Small intestine (tissue), 7 donors: ENCODE measurements around the gene EMID1. TPM values are rescaled to one million over a fixed set of nuclear protein-coding genes. Genes with fewer than 3 reads are reported as not detected.

ENCODE experiments used
- DNase-seq, 2 donors: peaks; one replicate each; pipeline versions ENCODE4 v3.0.0 to v3.0.0-alpha.2; 2013
- FAIRE-seq: peaks from 2 replicates; lab custom pipeline; 2012; peaks lifted over from hg19 to GRCh38; lab: Jason Lieb, UNC
- H3K27ac ChIP-seq, 3 donors: one replicate each; pipeline ENCODE4 v1.5.1; 2013; ENCODE audit warnings: low read length in 2 of 3, mild to moderate bottlenecking in 2 of 3, control low read depth in 1 of 3, inconsistent platforms in 1 of 3, low read depth in 1 of 3, moderate library complexity in 1 of 3
- H3K27me3 ChIP-seq, 3 donors: one replicate each; pipeline ENCODE4 v1.6.1; 2013; ENCODE audit warnings: low read length in 3 of 3, inconsistent platforms in 1 of 3; ENCODE audit not compliant: control insufficient read depth in 3 of 3, insufficient read depth in 3 of 3
- H3K36me3 ChIP-seq, 3 donors: one replicate each; pipeline ENCODE4 v1.6.1; 2013; ENCODE audit warnings: low read length in 3 of 3, inconsistent platforms in 1 of 3, low read depth in 1 of 3, mild to moderate bottlenecking in 1 of 3, moderate library complexity in 1 of 3; ENCODE audit not compliant: control insufficient read depth in 3 of 3, insufficient read depth in 2 of 3
- H3K4me1 ChIP-seq, 3 donors: one replicate each; pipeline ENCODE4 v1.6.1; 2013; ENCODE audit warnings: low read length in 2 of 3, inconsistent platforms in 1 of 3, low read depth in 1 of 3, mild to moderate bottlenecking in 1 of 3, moderate library complexity in 1 of 3; ENCODE audit not compliant: control insufficient read depth in 3 of 3, insufficient read depth in 2 of 3
- H3K4me3 ChIP-seq, 3 donors: one replicate each; pipeline ENCODE4 v1.5.1; 2013; ENCODE audit warnings: low read length in 3 of 3, control low read depth in 1 of 3, inconsistent platforms in 1 of 3, low read depth in 1 of 3, mild to moderate bottlenecking in 1 of 3, moderate library complexity in 1 of 3
- H3K9me3 ChIP-seq, 2 donors: one replicate each; pipeline ENCODE4 v1.6.1; 2013; ENCODE audit warnings: low read depth in 1 of 2, low read length in 1 of 2; ENCODE audit not compliant: control insufficient read depth in 2 of 2, insufficient read depth in 1 of 2
- WGBS, 3 donors: extraction: QIAGEN DNeasy Blood & Tissue Kit; methylation state at CpG; one replicate each; pipeline ENCODE4 v1.1.7; 2013; 5-methylcytosine and 5-hydroxymethylcytosine counted together
- polyA plus RNA-seq, 4 donors: library from polyadenylated mRNA; stranded (reverse) in 3 of 4; unstranded in 1 of 4; fragments of 200-250 nt in 3 of 4; fragments of 120-200 nt in 1 of 4; gene quantifications; one replicate each; pipeline versions ENCODE4 v1.2.1 to v1.2.3, GENCODE V29; 2013
- donor health status: healthy with polysubstance abuse.
- donor health status: control.
- donor health status: control.
- donor health status: Bipolar disorder and iron deficiency.
- donor health status: healthy.

The EMID1 gene
- polyA plus RNA-seq, 4 donors, result 2.7 to 131 (median 4.7) TPM; not detected in 1

- H3K27ac ChIP-seq, result peak overlapping the region in 1 of 3 donors; percentile 68
- H3K4me3 ChIP-seq, result peak overlapping the region; percentile 65 to 78 (median 77)
Observed at GRCh38 chr22:29307596-29308147, 102.0 kb downstream of the EMID1 start.

GRCh38 chr22:29308148-29308790 lies 102.6 kb downstream of the EMID1 start:
- FAIRE-seq, result no peak
- Histone ChIP-seq H3K4me3 (peak overlapping the region in 1 of 3 donors; percentile 77), H3K9me3 (no peaks in the 10 kb centered on the region), H3K4me1 (peaks cover 5 to 48% (median 12%) of the 10 kb centered on the region in 3 donors), H3K36me3 (peaks cover 0 to 13% (median 0%) of the 10 kb centered on the region in 3 donors), H3K27ac (peak overlapping the region in 1 of 3 donors; percentile 61), H3K27me3 (peaks cover 0 to 7% (median under 1%) of the 10 kb centered on the region in 3 donors)
- DNase-seq, result no peak
- WGBS, 3 donors, result 71 to 81% (median 81%) methylated on average over 46 to 50 of the region's 50 CpGs

More at GRCh38 chr22:29307596-29308147, 102.0 kb downstream of the EMID1 start:
- Histone ChIP-seq H3K4me1 (peaks cover 11 to 54% (median 12%) of the 10 kb centered on the region in 3 donors), H3K27me3 (peaks cover 0 to 2% (median 0%) of the 10 kb centered on the region in 3 donors), H3K9me3 (no peaks in the 10 kb centered on the region), H3K36me3 (peaks cover 0 to 19% (median 0%) of the 10 kb centered on the region in 3 donors)
- FAIRE-seq (no peak), DNase-seq (no peak)
- 61 to 71% (median 62%) methylated on average over 20 of the region's 20 CpGs for WGBS, 3 donors

GRCh38 chr22:29308791-29309262 lies 103.1 kb downstream of the EMID1 start:
- FAIRE-seq (no peak), DNase-seq (peak in 1 of 2 donors; percentile 11)
- WGBS, 3 donors, result 55 to 56% (median 56%) methylated on average over 11 to 13 of the region's 13 CpGs
- Histone ChIP-seq H3K9me3 (no peaks in the 10 kb centered on the region), H3K36me3 (peaks cover 0 to 10% (median 0%) of the 10 kb centered on the region in 3 donors), H3K4me3 (peak overlapping the region in 1 of 3 donors; percentile 12), H3K27me3 (peaks cover 3 to 12% (median 6%) of the 10 kb centered on the region in 3 donors), H3K4me1 (peaks cover 7 to 50% (median 16%) of the 10 kb centered on the region in 3 donors), H3K27ac (peak overlapping the region in 1 of 3 donors; percentile 61)

Other genes with a start within 250 kb of the EMID1 start
- gene C22orf31, start 144.1 kb upstream of the EMID1 start, polyA plus RNA-seq, result 1 to 10 TPM in 1 of 4 donors, not detected in 3; 1.4 TPM
- 10 to 100 TPM in 2 of 4 donors, 1 to 10 TPM in 2; 1.1 to 24.6 (median 7.0) TPM for gene KREMEN1, start 132.9 kb upstream of the EMID1 start, polyA plus RNA-seq
- 10 to 100 TPM; 13.6 to 43.1 (median 18.3) TPM for gene RHBDD3, start 62.1 kb downstream of the EMID1 start, polyA plus RNA-seq
- gene EWSR1, start 62.4 kb downstream of the EMID1 start, polyA plus RNA-seq, result 100 to 1,000 TPM; 145 to 245 (median 186) TPM
- gene GAS2L1, start 100.8 kb downstream of the EMID1 start, polyA plus RNA-seq, result 10 to 100 TPM in 3 of 4 donors, 1 to 10 TPM in 1; 3.9 to 49.0 (median 29.0) TPM
- gene RASL10A, start 109.8 kb downstream of the EMID1 start, polyA plus RNA-seq, result 1 to 10 TPM in 3 of 4 donors, under 1 TPM in 1; 0.74 to 4.1 (median 3.8) TPM
- 10 to 100 TPM; 51.6 to 61.6 (median 57.6) TPM for gene AP1B1, start 182.7 kb downstream of the EMID1 start, polyA plus RNA-seq
- gene RFPL1, start 232.7 kb downstream of the EMID1 start, polyA plus RNA-seq, result under 1 TPM in 2 of 4 donors, not detected in 2; 0.04 to 0.43 TPM